Measurements from ENCODE around the gene SLC16A3. TPM values are rescaled to one million over a fixed set of nuclear protein-coding genes. Genes with fewer than 3 reads are reported as not detected.

SLC16A3 gene
- total and polyA plus RNA-seq, 9 of the 15 experiments (the other 6 are each of a cell fraction or from before 2014, with no cell fraction given): 0.11 to 5.4 (median 1.2) TPM; not detected in 2

DNA sequence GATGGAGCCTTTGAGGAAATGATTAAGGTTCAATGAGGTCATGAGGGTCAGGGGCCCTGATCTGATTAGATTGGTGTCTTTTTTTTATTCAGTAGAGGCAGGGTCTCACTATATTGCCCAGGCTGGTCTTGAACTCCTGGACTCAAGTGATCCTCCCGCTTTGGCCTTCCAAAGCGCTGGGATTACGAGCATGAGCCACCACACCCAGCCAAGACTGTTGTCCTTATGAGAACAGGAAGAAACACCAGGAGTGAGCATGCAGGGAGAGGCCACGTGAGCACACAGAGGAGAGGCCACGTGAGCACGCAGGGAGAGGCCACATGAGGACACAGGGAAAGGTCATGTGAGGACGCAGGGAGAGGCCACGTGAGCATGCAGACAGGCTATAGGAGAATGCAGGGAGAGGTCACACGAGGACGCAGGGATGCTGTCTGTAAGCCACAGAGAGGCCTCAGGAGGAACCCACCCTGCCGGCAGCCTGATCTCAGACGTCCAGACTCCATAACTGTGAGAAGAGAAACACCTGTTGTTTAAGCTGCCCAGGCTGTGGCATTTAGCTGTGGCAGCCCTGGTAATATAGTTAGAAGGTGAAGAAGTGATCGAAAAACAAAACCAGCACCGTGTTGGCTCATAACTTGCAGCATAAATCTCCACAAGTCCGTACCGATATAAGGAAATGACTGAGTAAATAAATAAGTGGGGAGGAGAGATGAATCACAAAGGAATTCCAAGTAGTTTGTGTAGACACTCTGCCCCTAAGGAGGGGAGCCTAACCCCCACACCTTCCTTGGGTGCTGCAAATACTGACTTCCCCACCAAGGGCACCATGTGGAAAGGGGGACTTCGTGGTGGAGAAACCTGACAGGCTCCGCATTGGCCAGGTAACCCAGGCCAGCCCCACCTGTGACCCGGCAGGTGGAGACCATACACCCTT lies 59.3 kb downstream of the SLC16A3 start (continued):
- TF ChIP-seq ZNF830 (CRISPR knock-in tag; IDR thresholded peaks at IDR 0.05): no peak
- no peak for TF ChIP-seq SLC30A9 (CRISPR knock-in tag; IDR thresholded peaks at IDR 0.05)
- no peak for TF ChIP-seq CHD4 (IDR thresholded peaks at IDR 0.05; ENCODE audit: insufficient read depth, insufficient replicate concordance, low read depth, low read length, poor library complexity, severe bottlenecking)
- no peak for TF ChIP-seq CTCFL (IDR thresholded peaks at IDR 0.05; ENCODE audit: borderline replicate concordance, insufficient read depth, low read depth, low read length, poor library complexity, severe bottlenecking)
- TF ChIP-seq HINFP (tag; conservative IDR thresholded peaks at IDR 0.05; ENCODE audit: low read depth): peak; percentile 33; the same call in 1 of the 2 replicates
- TF ChIP-seq, protein P1, sequence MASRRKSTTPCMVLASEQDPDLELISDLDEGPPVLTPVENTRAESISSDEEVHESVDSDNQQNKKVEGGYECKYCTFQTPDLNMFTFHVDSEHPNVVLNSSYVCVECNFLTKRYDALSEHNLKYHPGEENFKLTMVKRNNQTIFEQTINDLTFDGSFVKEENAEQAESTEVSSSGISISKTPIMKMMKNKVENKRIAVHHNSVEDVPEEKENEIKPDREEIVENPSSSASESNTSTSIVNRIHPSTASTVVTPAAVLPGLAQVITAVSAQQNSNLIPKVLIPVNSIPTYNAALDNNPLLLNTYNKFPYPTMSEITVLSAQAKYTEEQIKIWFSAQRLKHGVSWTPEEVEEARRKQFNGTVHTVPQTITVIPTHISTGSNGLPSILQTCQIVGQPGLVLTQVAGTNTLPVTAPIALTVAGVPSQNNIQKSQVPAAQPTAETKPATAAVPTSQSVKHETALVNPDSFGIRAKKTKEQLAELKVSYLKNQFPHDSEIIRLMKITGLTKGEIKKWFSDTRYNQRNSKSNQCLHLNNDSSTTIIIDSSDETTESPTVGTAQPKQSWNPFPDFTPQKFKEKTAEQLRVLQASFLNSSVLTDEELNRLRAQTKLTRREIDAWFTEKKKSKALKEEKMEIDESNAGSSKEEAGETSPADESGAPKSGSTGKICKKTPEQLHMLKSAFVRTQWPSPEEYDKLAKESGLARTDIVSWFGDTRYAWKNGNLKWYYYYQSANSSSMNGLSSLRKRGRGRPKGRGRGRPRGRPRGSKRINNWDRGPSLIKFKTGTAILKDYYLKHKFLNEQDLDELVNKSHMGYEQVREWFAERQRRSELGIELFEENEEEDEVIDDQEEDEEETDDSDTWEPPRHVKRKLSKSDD (conservative IDR thresholded peaks at IDR 0.05; ENCODE audit: low read length): no peak
- TF ChIP-seq CBX3 (IDR thresholded peaks at IDR 0.05; ENCODE audit: borderline replicate concordance in 1 of 2, low read length in 2 of 2): peak in 1 of 2 experiments; percentile 66; a peak in 1 of 3 replicates
- TF ChIP-seq ZFPM2 (CRISPR knock-in tag; IDR thresholded peaks at IDR 0.05): no peak
- TF ChIP-seq, protein P2, sequence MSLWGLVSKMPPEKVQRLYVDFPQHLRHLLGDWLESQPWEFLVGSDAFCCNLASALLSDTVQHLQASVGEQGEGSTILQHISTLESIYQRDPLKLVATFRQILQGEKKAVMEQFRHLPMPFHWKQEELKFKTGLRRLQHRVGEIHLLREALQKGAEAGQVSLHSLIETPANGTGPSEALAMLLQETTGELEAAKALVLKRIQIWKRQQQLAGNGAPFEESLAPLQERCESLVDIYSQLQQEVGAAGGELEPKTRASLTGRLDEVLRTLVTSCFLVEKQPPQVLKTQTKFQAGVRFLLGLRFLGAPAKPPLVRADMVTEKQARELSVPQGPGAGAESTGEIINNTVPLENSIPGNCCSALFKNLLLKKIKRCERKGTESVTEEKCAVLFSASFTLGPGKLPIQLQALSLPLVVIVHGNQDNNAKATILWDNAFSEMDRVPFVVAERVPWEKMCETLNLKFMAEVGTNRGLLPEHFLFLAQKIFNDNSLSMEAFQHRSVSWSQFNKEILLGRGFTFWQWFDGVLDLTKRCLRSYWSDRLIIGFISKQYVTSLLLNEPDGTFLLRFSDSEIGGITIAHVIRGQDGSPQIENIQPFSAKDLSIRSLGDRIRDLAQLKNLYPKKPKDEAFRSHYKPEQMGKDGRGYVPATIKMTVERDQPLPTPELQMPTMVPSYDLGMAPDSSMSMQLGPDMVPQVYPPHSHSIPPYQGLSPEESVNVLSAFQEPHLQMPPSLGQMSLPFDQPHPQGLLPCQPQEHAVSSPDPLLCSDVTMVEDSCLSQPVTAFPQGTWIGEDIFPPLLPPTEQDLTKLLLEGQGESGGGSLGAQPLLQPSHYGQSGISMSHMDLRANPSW (CRISPR knock-in tag; IDR thresholded peaks at IDR 0.05): no peak
